ENCODE data around the gene REX1BD. TPM values are rescaled to one million over a fixed set of nuclear protein-coding genes. Genes with fewer than 3 reads are reported as not detected.

The REX1BD gene
- polyA plus RNA-seq, 1 donor from 2014 or later, result 214 TPM

GRCh38 chr19:18541258-18541991, 47.2 kb upstream of the REX1BD start:
- no peaks in the 10 kb centered on the region for H3K36me3 ChIP-seq (ENCODE audit: insufficient read depth, low read length)

More at GRCh38 chr19:18541258-18541991, 47.2 kb upstream of the REX1BD start:
- no peaks in the 10 kb centered on the region for H3F3A ChIP-seq (ENCODE audit: insufficient read depth, low read length, poor library complexity, severe bottlenecking)
- H3K9me3 ChIP-seq (ENCODE audit: low read length), result no peaks in the 10 kb centered on the region
- no peaks in the 10 kb centered on the region for H3K79me2 ChIP-seq (replicated peaks; ENCODE audit: insufficient read depth, low read length)
- no peak overlapping the region for H2AFZ ChIP-seq (ENCODE audit: low read depth, low read length)
- H3K9me2 ChIP-seq (ENCODE audit: insufficient read depth, low read length), result no peaks in the 10 kb centered on the region
- no peak overlapping the region for H3K27ac ChIP-seq (ENCODE audit: low read length)
- no peaks in the 10 kb centered on the region for H3K27me3 ChIP-seq (ENCODE audit: insufficient read depth, low read depth, low read length)
- no peak overlapping the region for H3K4me3 ChIP-seq (ENCODE audit: low read length)
- no peaks in the 10 kb centered on the region for H4K20me1 ChIP-seq (ENCODE audit: insufficient read depth)
- TF ChIP-seq EZH2 (IDR thresholded peaks at IDR 0.05; ENCODE audit: borderline replicate concordance, insufficient read depth, low read length, poor library complexity, severe bottlenecking) (no peak), EP300 (conservative IDR thresholded peaks at IDR 0.05; ENCODE audit: poor library complexity, severe bottlenecking) (no peak), RAD21 (conservative IDR thresholded peaks at IDR 0.05) (no peak), REST (IDR thresholded peaks at IDR 0.05; ENCODE audit: borderline replicate concordance) (no peak), CTCF (IDR thresholded peaks at IDR 0.05; ENCODE audit: poor library complexity, severe bottlenecking) (no peak), TAF1 (IDR thresholded peaks at IDR 0.05; ENCODE audit: low read depth) (no peak), POLR2AphosphoS5 (IDR thresholded peaks at IDR 0.05) (no peak), SMC3 (conservative IDR thresholded peaks at IDR 0.05; ENCODE audit: poor library complexity) (no peak)
- H3K9ac ChIP-seq (ENCODE audit: low read length), result no peak overlapping the region
- H3K4me2 ChIP-seq (ENCODE audit: low read length), result no peak overlapping the region
